Measurements from ENCODE around the gene GTF2A2.
"Not testable (repeated sequence)": the region's sequence is repeated elsewhere in the genome, so short reads cannot be mapped to it uniquely, and the experiment has no call there.

The GTF2A2 gene

GRCh38 chr15:59654046-59654445, 3.3 kb downstream of the GTF2A2 start:
- no peak for TF ChIP-seq JUND (IDR thresholded peaks at IDR 0.05; ENCODE audit: low read depth)
- DNase-seq (ENCODE audit: low read depth in 1 of 2, low spot score in 1 of 2): no peak
- in situ Hi-C loops (cut with HindIII; ENCODE audit: low pct_unique_long_range_greater_than_20kb, low sequenced_read_pairs): no loop called here

- TF ChIP-seq JUND (IDR thresholded peaks at IDR 0.05; ENCODE audit: low read depth): no peak; the same call in 1 of the 2 replicates
- in situ Hi-C loops (cut with HindIII; ENCODE audit: low pct_unique_long_range_greater_than_20kb, low sequenced_read_pairs): no loop called here
- peak in 1 of 2 experiments; percentile 6 for DNase-seq (ENCODE audit: low read depth in 1 of 2, low spot score in 1 of 2)
Measured at GRCh38 chr15:59649603-59650002, 7.7 kb downstream of the GTF2A2 start.

DNA sequence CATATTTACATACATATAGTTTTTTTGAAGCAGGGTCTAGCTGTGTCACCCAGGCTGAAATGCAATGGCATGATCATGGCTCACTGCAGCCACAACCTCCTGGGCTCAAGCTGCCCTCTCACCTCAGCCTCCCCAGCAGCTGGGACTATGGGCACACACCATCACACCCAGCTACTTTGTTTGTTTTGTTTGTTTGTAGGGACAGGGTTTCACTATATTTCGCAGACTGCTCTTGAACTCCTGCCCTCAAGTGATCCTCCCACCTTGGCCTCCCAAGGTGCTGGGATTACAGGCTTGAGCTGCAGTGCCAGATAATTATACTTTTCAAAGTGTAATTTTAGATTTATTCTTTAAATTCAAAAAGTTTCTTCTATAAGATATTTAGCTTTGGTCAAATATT, 10.2 kb downstream of the GTF2A2 start:
- in situ Hi-C loops (cut with HindIII; ENCODE audit: low pct_unique_long_range_greater_than_20kb, low sequenced_read_pairs): no loop called here
- DNase-seq (ENCODE audit: low read depth in 1 of 2, low spot score in 1 of 2): no peak
- no peak for TF ChIP-seq JUND (IDR thresholded peaks at IDR 0.05; ENCODE audit: low read depth)

- no peak for TF ChIP-seq JUND (IDR thresholded peaks at IDR 0.05; ENCODE audit: low read depth)
- in situ Hi-C loops (cut with HindIII; ENCODE audit: low pct_unique_long_range_greater_than_20kb, low sequenced_read_pairs): no loop called here
- DNase-seq (ENCODE audit: low read depth in 1 of 2, low spot score in 1 of 2): no peak
Measured at GRCh38 chr15:59646277-59646676, 11.0 kb downstream of the GTF2A2 start.

GRCh38 chr15:59645812-59646211, 11.5 kb downstream of the GTF2A2 start:
- DNase-seq (ENCODE audit: low read depth in 1 of 2, low spot score in 1 of 2); in situ Hi-C loops (cut with HindIII; ENCODE audit: low pct_unique_long_range_greater_than_20kb, low sequenced_read_pairs): not testable (repeated sequence)

DNA sequence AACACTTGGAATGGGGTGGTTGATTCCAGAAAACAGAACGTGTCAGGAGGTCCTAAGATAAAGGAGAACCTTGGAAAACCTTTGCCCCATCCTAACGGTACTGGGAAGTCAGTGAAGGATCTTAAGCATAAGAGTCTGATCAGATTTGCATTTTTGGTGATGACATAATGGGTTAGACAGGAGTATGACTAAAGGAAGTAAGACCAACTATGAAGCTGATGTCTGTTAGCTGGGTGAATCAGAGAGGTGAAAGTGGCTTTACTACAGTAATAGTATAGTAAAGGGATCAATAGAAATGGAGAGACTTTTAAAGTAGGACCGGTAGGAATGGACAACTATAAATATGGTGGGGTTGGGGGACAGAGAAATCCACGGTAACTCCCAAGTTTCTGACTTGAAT, 12.6 kb downstream of the GTF2A2 start:
- DNase-seq (ENCODE audit: low read depth in 1 of 2, low spot score in 1 of 2): no peak
- no peak for TF ChIP-seq JUND (IDR thresholded peaks at IDR 0.05; ENCODE audit: low read depth)

DNA sequence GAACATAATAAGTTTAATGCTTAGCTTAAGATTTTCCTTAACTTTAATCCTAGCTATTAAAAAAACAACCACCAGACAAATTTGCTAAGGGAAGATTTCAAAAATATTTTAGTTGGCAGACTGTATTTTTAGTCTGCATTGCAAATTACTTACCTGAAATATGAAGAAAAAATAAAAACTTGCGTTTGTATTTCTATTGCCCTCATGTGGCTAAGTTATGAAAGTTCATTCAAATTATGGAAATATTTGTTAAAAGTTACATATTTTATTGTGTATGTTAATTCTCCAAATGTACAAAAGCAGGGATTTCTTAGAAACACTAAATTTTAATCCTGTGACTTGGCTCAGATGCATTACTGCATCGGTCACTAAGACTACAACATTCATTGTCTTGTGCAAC, 15.0 kb downstream of the GTF2A2 start:
- TF ChIP-seq JUND (IDR thresholded peaks at IDR 0.05; ENCODE audit: low read depth): no peak
- DNase-seq (ENCODE audit: low read depth in 1 of 2, low spot score in 1 of 2): no peak
- in situ Hi-C loops (cut with HindIII; ENCODE audit: low pct_unique_long_range_greater_than_20kb, low sequenced_read_pairs): no loop called here

More for the DNA sequence above, 12.6 kb downstream of the GTF2A2 start:
- in situ Hi-C loops (cut with HindIII; ENCODE audit: low pct_unique_long_range_greater_than_20kb, low sequenced_read_pairs): no loop called here

DNA sequence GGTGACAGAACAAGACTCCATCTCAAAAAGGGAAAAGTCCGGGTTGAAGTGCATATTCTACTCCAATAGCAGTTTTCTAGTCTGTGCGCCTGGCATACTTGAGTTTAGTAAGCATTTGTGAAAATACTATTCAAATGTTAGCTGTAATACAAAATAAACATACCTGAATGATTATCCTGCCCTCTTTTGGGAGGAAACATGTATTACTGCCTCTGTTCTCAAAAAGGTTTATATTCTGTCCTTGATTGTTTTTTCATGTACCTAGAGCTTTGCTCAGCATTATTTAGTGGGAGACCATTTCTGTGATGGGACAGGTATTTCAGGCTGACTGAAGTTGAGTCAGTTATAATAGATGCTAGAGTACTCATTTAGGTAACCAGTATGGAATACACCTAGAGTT, 19.8 kb downstream of the GTF2A2 start:
- peak in 1 of 2 experiments; percentile 12 for DNase-seq (ENCODE audit: low read depth in 1 of 2, low spot score in 1 of 2)
- in situ Hi-C loops (cut with HindIII; ENCODE audit: low pct_unique_long_range_greater_than_20kb, low sequenced_read_pairs): not testable (repeated sequence)

- no peak for DNase-seq (ENCODE audit: low read depth in 1 of 2, low spot score in 1 of 2)
- TF ChIP-seq JUND (IDR thresholded peaks at IDR 0.05; ENCODE audit: low read depth): no peak
- in situ Hi-C loops (cut with HindIII; ENCODE audit: low pct_unique_long_range_greater_than_20kb, low sequenced_read_pairs): no loop called here
Measured at GRCh38 chr15:59636184-59636583, 21.1 kb downstream of the GTF2A2 start.

DNA sequence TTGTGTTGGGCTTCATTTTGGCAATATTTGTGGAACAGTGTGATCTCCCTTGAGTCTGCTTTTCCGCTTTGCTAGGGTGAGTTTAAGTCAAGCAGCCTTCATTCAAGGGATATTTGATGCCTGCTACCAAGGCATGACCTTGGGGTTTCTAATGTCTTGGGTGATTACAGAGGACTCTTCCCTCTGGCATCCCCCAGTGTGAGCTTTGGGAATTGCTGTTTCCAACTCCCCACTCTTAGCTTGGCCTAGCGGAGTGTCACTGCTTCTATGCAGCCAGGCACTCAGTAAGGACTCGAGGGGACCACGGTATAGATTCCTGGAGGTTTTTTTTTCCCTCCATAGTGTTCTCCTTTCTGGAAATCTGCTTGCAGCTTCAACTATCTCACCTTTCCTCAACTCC, 24.6 kb downstream of the GTF2A2 start:
- TF ChIP-seq JUND (IDR thresholded peaks at IDR 0.05; ENCODE audit: low read depth): no peak
- DNase-seq (ENCODE audit: low read depth in 1 of 2, low spot score in 1 of 2): peak in 1 of 2 experiments; percentile 36
- in situ Hi-C loops (cut with HindIII; ENCODE audit: low pct_unique_long_range_greater_than_20kb, low sequenced_read_pairs): no loop called here

- no peak for TF ChIP-seq JUND (IDR thresholded peaks at IDR 0.05; ENCODE audit: low read depth)
- peak in 1 of 2 experiments; percentile 63 for DNase-seq (ENCODE audit: low read depth in 1 of 2, low spot score in 1 of 2)
- in situ Hi-C loops (cut with HindIII; ENCODE audit: low pct_unique_long_range_greater_than_20kb, low sequenced_read_pairs): no loop called here
Measured at GRCh38 chr15:59622289-59622688, 35.0 kb downstream of the GTF2A2 start.

GRCh38 chr15:59618406-59618805, 38.9 kb downstream of the GTF2A2 start:
- no peak for TF ChIP-seq JUND (IDR thresholded peaks at IDR 0.05; ENCODE audit: low read depth)
- in situ Hi-C loops (cut with HindIII; ENCODE audit: low pct_unique_long_range_greater_than_20kb, low sequenced_read_pairs): no loop called here
- no peak for DNase-seq (ENCODE audit: low read depth in 1 of 2, low spot score in 1 of 2)

GRCh38 chr15:59616379-59616778, 40.9 kb downstream of the GTF2A2 start:
- TF ChIP-seq JUND (IDR thresholded peaks at IDR 0.05; ENCODE audit: low read depth): no peak
- in situ Hi-C loops (cut with HindIII; ENCODE audit: low pct_unique_long_range_greater_than_20kb, low sequenced_read_pairs): no loop called here
- DNase-seq (ENCODE audit: low read depth in 1 of 2, low spot score in 1 of 2): peak; percentile 43 to 64

DNA sequence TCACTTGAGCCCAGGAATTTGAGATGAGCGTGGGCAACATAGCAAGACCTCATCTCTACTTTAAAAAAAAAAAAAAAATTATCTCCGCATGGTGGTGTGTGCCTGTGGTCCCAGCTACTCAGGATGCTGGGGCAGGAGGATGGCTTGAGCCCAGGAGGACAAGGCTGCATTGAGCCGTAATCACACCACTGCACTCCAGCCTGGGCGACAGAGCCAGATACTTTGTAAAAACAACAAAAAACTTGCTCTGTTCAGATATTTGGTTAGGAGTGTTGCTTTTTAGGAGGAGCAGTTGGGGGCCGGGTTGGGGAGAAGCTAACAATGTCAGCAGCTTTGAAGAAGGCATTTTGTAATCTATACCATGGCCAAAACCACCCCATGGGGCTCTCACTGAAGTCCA, 41.7 kb downstream of the GTF2A2 start:
- in situ Hi-C loops (cut with HindIII; ENCODE audit: low pct_unique_long_range_greater_than_20kb, low sequenced_read_pairs): no loop called here
- no peak for DNase-seq (ENCODE audit: low read depth in 1 of 2, low spot score in 1 of 2)
- TF ChIP-seq JUND (IDR thresholded peaks at IDR 0.05; ENCODE audit: low read depth): no peak
